AG08395 (cell line): ENCODE results near the gene MACC1.
"Not testable (repeated sequence)": the region's sequence is repeated elsewhere in the genome, so short reads cannot be mapped to it uniquely, and the experiment has no call there.

ENCODE experiments used
- DNase-seq: peaks from one replicate; pipeline ENCODE4 v3.0.0; 2012; ENCODE audit warnings: mixed read lengths, low spot score

Gene MACC1

GRCh38 chr7:20207811-20208210, 9.4 kb downstream of the MACC1 start:
- not testable (repeated sequence) for DNase-seq

- no peak for DNase-seq
Measured at GRCh38 chr7:20206104-20206896, 10.9 kb downstream of the MACC1 start.

- DNase-seq: no peak
Measured at GRCh38 chr7:20203316-20203715, 13.9 kb downstream of the MACC1 start.

GRCh38 chr7:20201380-20201779, 15.8 kb downstream of the MACC1 start:
- no peak for DNase-seq

GRCh38 chr7:20200971-20201370, 16.2 kb downstream of the MACC1 start:
- DNase-seq: no peak

- no peak for DNase-seq
Measured at GRCh38 chr7:20200361-20200760, 16.8 kb downstream of the MACC1 start.

GRCh38 chr7:20199015-20199737, 18.0 kb downstream of the MACC1 start:
- DNase-seq: peak; percentile 58

GRCh38 chr7:20198260-20198659, 18.9 kb downstream of the MACC1 start:
- DNase-seq: no peak

- no peak for DNase-seq
Measured at GRCh38 chr7:20197837-20198236, 19.3 kb downstream of the MACC1 start.

GRCh38 chr7:20197125-20197748, 19.9 kb downstream of the MACC1 start:
- DNase-seq: no peak

GRCh38 chr7:20194343-20194995, 22.7 kb downstream of the MACC1 start:
- DNase-seq: no peak

GRCh38 chr7:20193873-20194272, 23.3 kb downstream of the MACC1 start:
- no peak for DNase-seq

- DNase-seq: no peak
Measured at GRCh38 chr7:20193242-20193777, 23.9 kb downstream of the MACC1 start.

GRCh38 chr7:20191391-20191869, 25.8 kb downstream of the MACC1 start:
- DNase-seq: no peak

- no peak for DNase-seq
Measured at GRCh38 chr7:20190560-20191390, 26.4 kb downstream of the MACC1 start.

GRCh38 chr7:20189852-20190251, 27.3 kb downstream of the MACC1 start:
- DNase-seq: no peak

- DNase-seq: no peak
Measured at GRCh38 chr7:20188567-20188966, 28.6 kb downstream of the MACC1 start.

GRCh38 chr7:20187850-20188249, 29.3 kb downstream of the MACC1 start:
- DNase-seq: not testable (repeated sequence)

GRCh38 chr7:20185988-20186387, 31.2 kb downstream of the MACC1 start:
- DNase-seq: no peak

GRCh38 chr7:20183086-20183485, 34.1 kb downstream of the MACC1 start:
- no peak for DNase-seq

GRCh38 chr7:20176578-20177242, 40.5 kb downstream of the MACC1 start:
- DNase-seq: no peak
